Ascending aorta (tissue), 2 donors: ENCODE results near the gene ZSWIM5. TPM values are rescaled to one million over a fixed set of nuclear protein-coding genes. Genes with fewer than 3 reads are reported as not detected.

Source experiments
- DNase-seq, 2 donors: peaks; one replicate each; pipeline ENCODE4 v3.0.0-alpha.2; 2019; ENCODE audit warnings: low spot score in 2 of 2
- H3K27ac ChIP-seq, 2 donors: fragments of 200-600 bp; sonication (generic); one replicate each; pipeline ENCODE4 v1.5.1; 2016 to 2017; ENCODE audit warnings: mild to moderate bottlenecking in 1 of 2
- H3K27me3 ChIP-seq: fragments of 200-600 bp; sonication (generic); one replicate; pipeline ENCODE4 v1.5.1; 2017
- H3K36me3 ChIP-seq, 2 donors: fragments of 200-600 bp; sonication (generic); one replicate each; pipeline ENCODE4 v1.5.1; 2016
- H3K4me1 ChIP-seq, 2 donors: fragments of 200-600 bp; sonication (generic); one replicate each; pipeline ENCODE4 v1.5.1; 2016 to 2017; ENCODE audit warnings: mild to moderate bottlenecking in 1 of 2
- H3K4me3 ChIP-seq, 2 donors: fragments of 200-600 bp; sonication (generic); one replicate each; pipeline ENCODE4 v1.5.1; 2016 to 2017; ENCODE audit warnings: mild to moderate bottlenecking in 1 of 2
- H3K9me3 ChIP-seq, 2 donors: fragments of 200-600 bp; sonication (generic); one replicate each; pipeline ENCODE4 v1.5.1; 2016
- intact Hi-C: fragments of 100-400 bp; cut with DNase I; formaldehyde crosslinking; loops from one replicate; pipeline ENCODE4 v1.15.1; 2023
- total RNA-seq: library from RNA; depleted of rRNA; stranded (reverse); fragments of >200 nt; gene quantifications from one replicate; pipeline ENCODE4 v1.1.0, GENCODE V29; 2016
- TF ChIP-seq, protein P1 (sequence below), 3 experiments: fragments of 200-600 bp in 2 of 3; fragments of 450-650 bp in 1 of 3; sonication (generic) in 2 of 3; IDR thresholded peaks; one replicate each; pipeline ENCODE4 v1.5.1; 2016 to 2019; ENCODE audit warnings: antibody characterized with exemption in 3 of 3, mild to moderate bottlenecking in 1 of 3, moderate library complexity in 1 of 3

ZSWIM5 gene
- total RNA-seq, 1 donor from 2014 or later = 1.2 TPM

DNA sequence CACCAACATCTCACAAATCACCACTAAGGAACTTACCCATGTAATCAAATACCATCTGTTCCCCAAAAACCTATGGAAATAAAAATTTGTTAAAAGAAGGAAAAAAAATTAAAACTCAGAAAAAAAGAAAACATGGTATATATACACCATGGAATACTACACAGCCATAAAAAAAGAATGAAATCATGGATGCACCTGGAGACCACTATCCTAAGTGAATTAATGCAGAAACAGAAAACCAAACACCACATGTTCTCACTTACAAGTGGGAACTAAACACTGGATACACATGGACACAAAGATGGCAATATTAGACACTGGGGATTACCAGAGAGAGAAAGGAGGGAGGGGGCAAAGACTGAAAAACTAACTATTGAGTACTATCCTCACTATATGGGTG is 50.4 kb downstream of the ZSWIM5 start:
- no peaks in the 10 kb centered on the region for H3K27me3 ChIP-seq
- no peak for DNase-seq
- H3K36me3 ChIP-seq = no peaks in the 10 kb centered on the region
- TF ChIP-seq, protein P1, sequence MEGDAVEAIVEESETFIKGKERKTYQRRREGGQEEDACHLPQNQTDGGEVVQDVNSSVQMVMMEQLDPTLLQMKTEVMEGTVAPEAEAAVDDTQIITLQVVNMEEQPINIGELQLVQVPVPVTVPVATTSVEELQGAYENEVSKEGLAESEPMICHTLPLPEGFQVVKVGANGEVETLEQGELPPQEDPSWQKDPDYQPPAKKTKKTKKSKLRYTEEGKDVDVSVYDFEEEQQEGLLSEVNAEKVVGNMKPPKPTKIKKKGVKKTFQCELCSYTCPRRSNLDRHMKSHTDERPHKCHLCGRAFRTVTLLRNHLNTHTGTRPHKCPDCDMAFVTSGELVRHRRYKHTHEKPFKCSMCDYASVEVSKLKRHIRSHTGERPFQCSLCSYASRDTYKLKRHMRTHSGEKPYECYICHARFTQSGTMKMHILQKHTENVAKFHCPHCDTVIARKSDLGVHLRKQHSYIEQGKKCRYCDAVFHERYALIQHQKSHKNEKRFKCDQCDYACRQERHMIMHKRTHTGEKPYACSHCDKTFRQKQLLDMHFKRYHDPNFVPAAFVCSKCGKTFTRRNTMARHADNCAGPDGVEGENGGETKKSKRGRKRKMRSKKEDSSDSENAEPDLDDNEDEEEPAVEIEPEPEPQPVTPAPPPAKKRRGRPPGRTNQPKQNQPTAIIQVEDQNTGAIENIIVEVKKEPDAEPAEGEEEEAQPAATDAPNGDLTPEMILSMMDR (IDR thresholded peaks at IDR 0.05) = no peak
- H3K27ac ChIP-seq = no peak overlapping the region
- intact Hi-C loops = no loop called here
- no peaks in the 10 kb centered on the region for H3K4me1 ChIP-seq
- no peak overlapping the region for H3K4me3 ChIP-seq
- H3K9me3 ChIP-seq = no peaks in the 10 kb centered on the region

- intact Hi-C loops = no loop called here
- no peak overlapping the region for H3K27ac ChIP-seq
- DNase-seq = no peak
- no peaks in the 10 kb centered on the region for H3K36me3 ChIP-seq
- TF ChIP-seq, protein P1 (IDR thresholded peaks at IDR 0.05) = no peak
- H3K27me3 ChIP-seq = no peaks in the 10 kb centered on the region
- no peak overlapping the region for H3K4me3 ChIP-seq
- no peaks in the 10 kb centered on the region for H3K9me3 ChIP-seq
- no peaks in the 10 kb centered on the region for H3K4me1 ChIP-seq
Observed at GRCh38 chr1:45155423-45155822, 51.0 kb downstream of the ZSWIM5 start.

DNA sequence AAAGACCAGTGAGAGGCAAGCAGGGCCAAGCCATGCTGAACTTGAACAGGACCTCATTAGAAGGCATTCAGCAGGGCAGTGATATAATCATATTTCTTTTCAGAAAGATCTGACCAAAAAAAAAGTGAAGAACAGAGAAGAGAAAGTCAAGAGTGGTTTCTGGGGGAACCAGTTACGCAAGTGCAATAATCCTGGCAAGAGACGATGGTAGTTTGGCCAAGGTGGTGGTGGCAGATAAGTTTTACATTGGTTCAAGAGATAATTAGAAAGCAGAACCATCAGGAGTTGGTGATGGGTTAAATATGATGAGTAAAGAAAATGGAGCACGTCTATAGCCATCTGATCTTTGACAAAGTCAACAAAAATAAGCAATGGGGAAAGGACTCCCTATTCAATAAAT is 54.3 kb downstream of the ZSWIM5 start:
- intact Hi-C loops = no loop called here
- no peaks in the 10 kb centered on the region for H3K4me1 ChIP-seq
- H3K4me3 ChIP-seq = no peak overlapping the region
- H3K36me3 ChIP-seq = no peaks in the 10 kb centered on the region
- H3K27me3 ChIP-seq = no peaks in the 10 kb centered on the region
- TF ChIP-seq, protein P1 (IDR thresholded peaks at IDR 0.05) = no peak
- DNase-seq = no peak
- H3K27ac ChIP-seq = no peak overlapping the region
- H3K9me3 ChIP-seq = no peaks in the 10 kb centered on the region

DNA sequence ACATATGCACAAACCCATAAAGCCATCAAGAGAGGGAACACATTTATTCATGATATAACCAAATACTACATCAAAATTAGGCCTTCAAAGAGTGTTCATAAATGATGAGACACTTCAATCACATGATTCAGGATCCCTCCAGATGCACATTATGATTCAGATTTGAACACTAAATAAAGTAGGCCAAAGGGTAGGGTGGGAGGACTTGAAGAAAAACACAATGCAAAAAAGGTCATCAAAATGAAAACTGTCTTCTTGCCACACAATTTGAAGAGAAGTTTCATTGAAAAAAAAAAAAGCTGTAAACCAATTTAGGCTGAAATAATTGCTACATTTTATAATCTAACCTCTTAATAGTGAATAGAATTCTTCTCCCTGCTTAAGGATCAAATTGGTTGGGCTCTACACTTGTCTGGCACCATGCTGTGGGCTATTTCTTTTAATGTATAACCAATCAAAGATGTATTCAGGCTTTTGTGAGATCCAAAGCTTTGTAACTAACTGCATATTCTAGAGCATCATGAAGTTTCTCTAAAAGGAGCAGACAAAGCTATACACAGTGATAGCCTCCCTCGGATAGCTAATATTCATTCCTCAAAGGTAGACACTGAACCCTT is 58.1 kb downstream of the ZSWIM5 start:
- intact Hi-C loops = no loop called here
- TF ChIP-seq, protein P1 (IDR thresholded peaks at IDR 0.05) = no peak
- no peak for DNase-seq
- Histone ChIP-seq H3K4me3 (no peak overlapping the region), H3K36me3 (no peaks in the 10 kb centered on the region), H3K27me3 (no peaks in the 10 kb centered on the region), H3K4me1 (no peaks in the 10 kb centered on the region), H3K9me3 (no peaks in the 10 kb centered on the region), H3K27ac (no peak overlapping the region)

DNA sequence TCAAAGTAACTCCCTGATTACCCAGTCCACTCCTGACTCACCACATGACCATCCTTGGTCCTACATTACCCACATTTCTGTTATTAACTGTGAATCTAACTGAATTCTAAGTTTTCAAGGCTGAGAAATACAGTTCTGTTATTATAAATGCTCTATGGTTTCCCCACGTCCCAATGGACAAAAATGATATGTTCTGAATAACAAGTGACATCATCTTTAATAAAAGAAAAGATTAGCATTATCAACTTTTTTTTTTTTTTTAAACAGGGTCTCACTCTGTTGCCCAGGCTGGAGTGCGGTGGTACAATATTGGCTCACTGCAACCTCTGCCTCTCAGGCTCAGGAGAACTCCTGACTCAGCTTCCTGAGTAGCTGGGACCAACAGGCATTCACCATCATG is 59.6 kb downstream of the ZSWIM5 start:
- intact Hi-C loops = no loop called here
- H3K27me3 ChIP-seq = no peaks in the 10 kb centered on the region
- H3K4me3 ChIP-seq = no peak overlapping the region
- no peak overlapping the region for H3K27ac ChIP-seq
- no peaks in the 10 kb centered on the region for H3K36me3 ChIP-seq
- H3K4me1 ChIP-seq = no peaks in the 10 kb centered on the region
- TF ChIP-seq, protein P1 (IDR thresholded peaks at IDR 0.05) = no peak
- no peak for DNase-seq
- H3K9me3 ChIP-seq = no peaks in the 10 kb centered on the region
